Measurements from ENCODE around the gene PRAMEF25.
"Not testable (repeated sequence)": the region's sequence is repeated elsewhere in the genome, so short reads cannot be mapped to it uniquely, and the experiment has no call there.

PRAMEF25 gene

DNA sequence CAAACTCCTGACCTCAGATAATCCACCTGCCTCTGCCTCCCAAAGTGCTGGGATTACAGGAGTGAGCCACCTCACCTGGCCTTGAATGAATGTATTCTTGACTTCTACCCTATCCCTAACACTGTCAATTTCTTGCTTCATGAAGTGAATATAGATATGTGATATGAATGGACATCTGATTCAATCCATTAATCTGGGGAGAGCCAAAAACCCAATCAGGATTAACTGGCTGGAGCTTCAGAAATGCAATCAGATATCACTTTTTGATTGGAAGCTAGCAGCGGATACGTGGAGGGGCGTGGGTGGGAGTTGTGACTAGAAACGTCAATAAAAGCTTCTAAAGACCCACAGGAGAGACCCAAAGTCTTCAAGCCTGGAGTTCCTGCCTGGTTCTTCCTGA is at the start of gene PRAMEF25:
Gene PRAMEF25 (plus strand): TSS at position 301 of the 400 bp plus-strand sequence. CDS start 2,920 bp downstream, outside the sequence.
- DNase-seq (ENCODE audit: low read depth), result not testable (repeated sequence)

DNA sequence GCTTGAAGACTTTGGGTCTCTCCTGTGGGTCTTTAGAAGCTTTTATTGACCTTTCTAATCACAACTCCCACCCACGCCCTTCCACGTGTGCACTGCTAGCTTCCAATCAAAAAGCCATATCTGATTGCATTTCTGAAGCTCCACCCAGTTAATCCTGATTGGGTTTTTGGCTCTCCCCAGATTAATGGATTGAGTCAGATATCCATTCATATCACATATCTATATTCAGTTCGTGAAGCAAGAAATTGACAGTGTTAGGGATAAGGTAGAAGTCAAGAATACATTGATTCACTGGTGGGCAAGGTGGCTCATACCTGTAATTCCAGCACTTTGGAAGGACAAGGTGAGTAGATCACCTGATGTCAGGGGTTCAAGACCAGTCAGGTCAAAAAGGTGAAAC is 14.1 kb upstream of the PRAMEF25 start, which contains the start of gene PRAMEF27:
Gene PRAMEF27 (minus strand): TSS at position 101 of the 400 bp plus-strand sequence. CDS start 2,916 bp downstream, outside the sequence.
- not testable (repeated sequence) for DNase-seq (ENCODE audit: low read depth)

DNA sequence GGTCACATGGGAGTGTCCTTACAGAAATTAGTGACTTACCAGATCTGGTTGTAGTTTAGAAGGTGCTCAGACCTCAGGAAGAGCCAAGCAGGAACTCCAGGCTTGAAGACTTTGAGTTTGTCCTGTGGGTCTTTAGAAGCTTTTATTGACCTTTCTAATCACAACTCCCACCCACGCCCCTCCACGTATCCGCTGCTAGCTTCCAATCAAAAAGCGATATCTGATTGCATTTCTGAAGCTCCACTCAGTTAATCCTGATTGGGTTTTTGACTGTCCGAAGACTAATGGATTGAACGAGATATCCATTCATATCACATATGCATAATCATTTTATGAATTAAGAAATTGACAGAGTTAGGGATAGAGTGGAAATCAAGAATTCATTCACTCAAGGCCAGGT is 46.2 kb downstream of the PRAMEF25 start, which contains the start of gene HNRNPCL2:
Gene HNRNPCL2 (minus strand): TSS at position 101 of the 400 bp plus-strand sequence. CDS start 454 bp downstream, outside the sequence.
- not testable (repeated sequence) for DNase-seq (ENCODE audit: low read depth)

Data from activated T-helper 9 cell treated with anti-CD3 and anti-CD28 coated beads, Interleukin-2, amount 50 U/mL, for 16 hours (primary cell).